SK-N-SH (cell line): ENCODE data around the gene TRIM14. TPM values are rescaled to one million over a fixed set of nuclear protein-coding genes. Genes with fewer than 3 reads are reported as not detected.

Experiments used
- CTCF ChIA-PET: fragments of 300-600, 350-600 bp; formaldehyde crosslinking; extraction: SDS; loops from one replicate; lab custom pipeline; 2021; lab: Yijun Ruan, JAX
- POLR2A ChIA-PET: fragments of 350-600 bp; sonication (Branson Sonifier 250); formaldehyde crosslinking; extraction: SDS; loops from one replicate; lab custom pipeline; 2020; ENCODE audit warnings: antibody characterized with exemption, inconsistent platforms; lab: Yijun Ruan, JAX
- DNase-seq: peaks from one replicate; pipeline ENCODE4 v3.0.0; 2012
- H2AFZ ChIP-seq: fragments of 200-600 bp; sonication (generic); 2 replicates; pipeline ENCODE4 v1.8.1; 2016; ENCODE audit warnings: antibody characterized with exemption, mild to moderate bottlenecking, low read depth
- H3F3A ChIP-seq: fragments of 200-600 bp; sonication (generic); replicated peaks from 2 replicates; pipeline ENCODE3; 2016; ENCODE audit warnings: antibody characterized with exemption, mild to moderate bottlenecking; ENCODE audit not compliant: insufficient read depth
- H3K27ac ChIP-seq, 2 experiments: fragments of 200-500 bp in 1 of 2; fragments of 200-600 bp in 1 of 2; sonication (Bioruptor generic) in 1 of 2; sonication (generic), shearing (Covaris generic) in 1 of 2; 2 replicates each; pipeline versions ENCODE4 v1.5.1 to v1.6.1; 2014 to 2016; ENCODE audit warnings: low read depth in 2 of 2, inconsistent platforms in 1 of 2, low read length in 1 of 2, mild to moderate bottlenecking in 1 of 2, mixed read lengths in 1 of 2
- H3K27me3 ChIP-seq: fragments of 200-600 bp; sonication (generic), shearing (Covaris generic); 2 replicates; pipeline ENCODE4 v1.6.1; 2016; ENCODE audit warnings: mixed run types; ENCODE audit not compliant: insufficient read depth
- H3K36me3 ChIP-seq, 2 experiments: fragments of 200-500 bp in 1 of 2; fragments of 200-600 bp in 1 of 2; sonication (Bioruptor generic) in 1 of 2; sonication (generic) in 1 of 2; replicated peaks in 1 of 2; 2 replicates each; pipeline versions ENCODE3 to v1.5.1; 2014 to 2016; ENCODE audit warnings: low read length in 1 of 2, mild to moderate bottlenecking in 1 of 2; ENCODE audit not compliant: insufficient read depth in 2 of 2, control insufficient read depth in 1 of 2
- H3K4me1 ChIP-seq, 2 experiments: fragments of 200-500 bp in 1 of 2; fragments of 200-600 bp in 1 of 2; sonication (Bioruptor generic) in 1 of 2; sonication (generic), shearing (Covaris generic) in 1 of 2; 2 replicates each; pipeline versions ENCODE4 v1.5.1 to v1.6.1; 2014 to 2016; ENCODE audit warnings: low read depth in 1 of 2, low read length in 1 of 2, mixed run types in 1 of 2; ENCODE audit not compliant: insufficient read depth in 2 of 2, control insufficient read depth in 1 of 2
- H3K4me2 ChIP-seq: fragments of 200-600 bp; sonication (generic), shearing (Covaris generic); 2 replicates; pipeline ENCODE4 v1.6.1; 2017; ENCODE audit warnings: mixed run types
- H3K4me3 ChIP-seq, 2 experiments: fragments of 200-500 bp in 1 of 2; fragments of 200-600 bp in 1 of 2; sonication (Bioruptor generic) in 1 of 2; sonication (generic), shearing (Covaris generic) in 1 of 2; 2 replicates each; pipeline versions ENCODE4 v1.5.1 to v1.8.1; 2014 to 2016; ENCODE audit warnings: low read depth in 2 of 2, inconsistent platforms in 1 of 2, low read length in 1 of 2, mild to moderate bottlenecking in 1 of 2, mixed read lengths in 1 of 2, moderate library complexity in 1 of 2
- H3K79me2 ChIP-seq: fragments of 200-600 bp; sonication (generic); 2 replicates; pipeline ENCODE4 v1.8.1; 2017; ENCODE audit warnings: mild to moderate bottlenecking; ENCODE audit not compliant: insufficient read depth
- H3K9ac ChIP-seq: fragments of 200-600 bp; sonication (generic); 2 replicates; pipeline ENCODE4 v1.6.1; 2017; ENCODE audit warnings: mixed run types
- H3K9me2 ChIP-seq: fragments of 200-600 bp; sonication (generic); 2 replicates; pipeline ENCODE4 v1.6.1; 2017; ENCODE audit warnings: mixed run types
- H3K9me3 ChIP-seq: fragments of 200-600 bp; sonication (generic); 2 replicates; pipeline ENCODE4 v1.6.1; 2017; ENCODE audit warnings: mixed run types, mild to moderate bottlenecking, moderate library complexity
- H4K20me1 ChIP-seq: fragments of 200-600 bp; sonication (generic); 2 replicates; pipeline ENCODE4 v1.6.1; 2017; ENCODE audit warnings: mild to moderate bottlenecking, mixed run types; ENCODE audit not compliant: insufficient read depth
- CHD2 ChIP-seq: fragments of 150-350 bp; IDR thresholded peaks from 2 replicates; pipeline ENCODE4 v1.6.1; 2018; ENCODE audit warnings: low read length; ENCODE audit not compliant: partially characterized antibody
- CTCF ChIP-seq: fragments of 200-600 bp; sonication (generic); IDR thresholded peaks from 2 replicates; pipeline ENCODE4 v1.6.1; 2017; ENCODE audit warnings: antibody characterized with exemption, mild to moderate bottlenecking, moderate library complexity
- ELF1 ChIP-seq: IDR thresholded peaks from 2 replicates; pipeline ENCODE4 v1.4.0; 2012
- EP300 ChIP-seq, 2 experiments: IDR thresholded peaks; 2 replicates each; pipeline versions ENCODE4 v1.4.0 to v1.6.1; 2012; ENCODE audit warnings: borderline replicate concordance in 1 of 2, low read depth in 1 of 2, low read length in 1 of 2
- EZH2phosphoT487 ChIP-seq: fragments of 200-600 bp; sonication (generic); IDR thresholded peaks from 2 replicates; pipeline ENCODE4 v1.6.1; 2017; ENCODE audit warnings: low read depth, mixed run types, mild to moderate bottlenecking, antibody characterized with exemption, moderate library complexity, borderline replicate concordance
- FOXJ3 ChIP-seq: sonication (generic); formaldehyde crosslinking; IDR thresholded peaks from 2 replicates; pipeline ENCODE4 v1.5.1; 2020; ENCODE audit warnings: mild to moderate bottlenecking, missing genetic modification reagents
- GATA2 ChIP-seq: sonication (generic); formaldehyde crosslinking; IDR thresholded peaks from 2 replicates; pipeline ENCODE4 v1.5.0; 2020; ENCODE audit warnings: mild to moderate bottlenecking, missing genetic modification reagents
- IRF3 ChIP-seq: fragments of 150-350 bp; IDR thresholded peaks from 2 replicates; pipeline ENCODE4 v1.6.1; 2016; ENCODE audit warnings: mild to moderate bottlenecking, low read depth, low read length
- MXI1 ChIP-seq: IDR thresholded peaks from 2 replicates; pipeline ENCODE4 v1.6.1; 2012; ENCODE audit warnings: mild to moderate bottlenecking, low read depth, low read length, improper control_type of control experiment
- NFIC ChIP-seq: IDR thresholded peaks from 2 replicates; pipeline ENCODE4 v1.4.0; 2012; ENCODE audit warnings: borderline replicate concordance
- RFX5 ChIP-seq: IDR thresholded peaks from 2 replicates; pipeline ENCODE4 v1.6.1; 2012; ENCODE audit warnings: mild to moderate bottlenecking, improper control_type of control experiment, low read length
- RXRA ChIP-seq: IDR thresholded peaks from 2 replicates; pipeline ENCODE4 v1.4.0; 2012; ENCODE audit warnings: low read depth, mild to moderate bottlenecking, borderline replicate concordance
- SMC3 ChIP-seq: IDR thresholded peaks from 2 replicates; pipeline ENCODE4 v1.6.1; 2012; ENCODE audit warnings: low read depth, low read length, improper control_type of control experiment
- TAF1 ChIP-seq: IDR thresholded peaks from 2 replicates; pipeline ENCODE4 v1.6.1; 2012; ENCODE audit warnings: low read depth, mild to moderate bottlenecking, low read length, moderate library complexity, borderline replicate concordance
- TCF12 ChIP-seq: IDR thresholded peaks from 2 replicates; pipeline ENCODE4 v1.4.0; 2012
- USF2 ChIP-seq: fragments of 150-350 bp; IDR thresholded peaks from 2 replicates; pipeline ENCODE4 v1.6.1; 2017; ENCODE audit warnings: antibody characterized with exemption, low read length, low read depth, borderline replicate concordance
- WGBS: methylation state at CpG from one replicate; pipeline ENCODE4 v1.1.6; 2017; ENCODE audit warnings: low lambda C conversion rate; 5-methylcytosine and 5-hydroxymethylcytosine counted together
- polyA plus RNA-seq, 3 experiments: library from polyadenylated mRNA; depleted of rRNA; stranded (reverse); fragments of >200 nt; gene quantifications; 2 replicates each; pipeline ENCODE4 v1.2.3, GENCODE V29; 2012

The TRIM14 gene
- polyA plus RNA-seq, 1 of the 3 experiments (the other 2 are of a cell fraction) = 15.3 TPM

- TF ChIP-seq GATA2 (no peak), RFX5 (no peak), TAF1 (no peak), TCF12 (no peak), MXI1 (no peak)
- TF ChIP-seq, all 33 proteins: peak for 0
Observed at GRCh38 chr9:98154678-98155077, 35.7 kb upstream of the TRIM14 start (continued).

GRCh38 chr9:98152526-98152925 is 33.5 kb upstream of the TRIM14 start:
- Histone ChIP-seq H3K4me2 (no peak overlapping the region), H3F3A (no peaks in the 10 kb centered on the region), H3K27ac (no peak overlapping the region), H2AFZ (no peak overlapping the region), H3K4me3 (no peak overlapping the region), H3K9ac (no peak overlapping the region), H3K79me2 (no peaks in the 10 kb centered on the region), H4K20me1 (no peaks in the 10 kb centered on the region), H3K36me3 (no peaks in the 10 kb centered on the region), H3K27me3 (no peaks in the 10 kb centered on the region), H3K4me1 (peaks cover 0 to 4% of the 10 kb centered on the region in 2 experiments; a peak in 1 of 4 replicates), H3K9me3 (no peaks in the 10 kb centered on the region), H3K9me2 (no peaks in the 10 kb centered on the region)
- no peak for DNase-seq
- POLR2A ChIA-PET = no interaction called here
- no peak for TF ChIP-seq EZH2phosphoT487
- TF ChIP-seq MXI1 = no peak
- no peak for TF ChIP-seq RXRA
- no peak for TF ChIP-seq ELF1
- TF ChIP-seq IRF3 = no peak
- TF ChIP-seq EP300 (IDR thresholded peaks at IDR 0.05; ENCODE audit: borderline replicate concordance in 1 of 2, low read depth in 1 of 2, low read length in 1 of 2) = no peak
- no peak for TF ChIP-seq FOXJ3 (CRISPR knock-in tag)
- TF ChIP-seq RFX5 = no peak
- no peak for TF ChIP-seq SMC3
- no peak for TF ChIP-seq CTCF
- CTCF ChIA-PET = no interaction called here

- TF ChIP-seq CHD2 (no peak), USF2 (no peak), NFIC (no peak)
- Histone ChIP-seq H3K9me2 (no peaks in the 10 kb centered on the region), H3K27me3 (no peaks in the 10 kb centered on the region), H3K79me2 (no peaks in the 10 kb centered on the region), H2AFZ (no peak overlapping the region), H3K4me2 (no peak overlapping the region), H3K36me3 (no peaks in the 10 kb centered on the region), H3K4me1 (peaks cover 0 to 18% of the 10 kb centered on the region in 2 experiments; a peak in 1 of 4 replicates), H4K20me1 (no peaks in the 10 kb centered on the region), H3K9me3 (no peaks in the 10 kb centered on the region), H3K4me3 (no peak overlapping the region), H3K9ac (no peak overlapping the region), H3K27ac (no peak overlapping the region), H3F3A (no peaks in the 10 kb centered on the region)
- ChIA-PET CTCF (no interaction called here), POLR2A (no interaction called here)
- DNase-seq = no peak
- 78% methylated on average over 3 of the region's 3 CpGs for WGBS
Observed at GRCh38 chr9:98150721-98151120, 31.7 kb upstream of the TRIM14 start.
